Gastroesophageal sphincter (tissue), 4 donors: Measurements from ENCODE around the gene UGP2. TPM values are rescaled to one million over a fixed set of nuclear protein-coding genes. Genes with fewer than 3 reads are reported as not detected.

Source experiments
- ATAC-seq: fragments of 150-250 bp; one replicate; pipeline ENCODE4 v1.9.1; 2016; ENCODE audit warnings: mild to moderate bottlenecking, moderate library complexity
- H3K27ac ChIP-seq, 4 donors: fragments of 200-600 bp; sonication (generic) in 3 of 4; 1 replicate in 3 of 4; 2 replicates in 1 of 4; pipeline ENCODE4 v1.5.1; 2016 to 2019
- H3K27me3 ChIP-seq: fragments of 200-600 bp; sonication (generic); one replicate; pipeline ENCODE4 v1.5.1; 2019
- H3K36me3 ChIP-seq, 2 donors: fragments of 200-600 bp; sonication (generic); one replicate each; pipeline ENCODE4 v1.5.1; 2019; ENCODE audit warnings: control low read depth in 1 of 2
- H3K4me1 ChIP-seq, 3 donors: fragments of 200-600 bp; sonication (generic); 1 replicate in 2 of 3; 2 replicates in 1 of 3; pipeline ENCODE4 v1.5.1; 2016 to 2019; ENCODE audit warnings: control low read depth in 2 of 3
- H3K4me3 ChIP-seq, 2 donors: fragments of 200-600 bp; sonication (generic); one replicate each; pipeline ENCODE4 v1.5.1; 2019; ENCODE audit warnings: mild to moderate bottlenecking in 1 of 2, moderate library complexity in 1 of 2
- H3K9me3 ChIP-seq, 3 donors: fragments of 200-600 bp; sonication (generic); one replicate each; pipeline ENCODE4 v1.5.1; 2017 to 2019; ENCODE audit warnings: control low read depth in 2 of 3
- CTCF ChIP-seq, 4 experiments: fragments of 200-600 bp in 2 of 4; fragments of 450-650 bp in 2 of 4; sonication (generic) in 1 of 4; IDR thresholded peaks; one replicate each; pipeline ENCODE4 v1.5.1; 2017 to 2019; ENCODE audit warnings: antibody characterized with exemption in 4 of 4, mild to moderate bottlenecking in 2 of 4, moderate library complexity in 2 of 4
- EP300 ChIP-seq: sonication (generic); formaldehyde crosslinking; IDR thresholded peaks from one replicate; pipeline ENCODE4 v1.6.1; 2017; ENCODE audit warnings: antibody characterized with exemption, mild to moderate bottlenecking
- POLR2A ChIP-seq, 2 donors: fragments of 450-650 bp; IDR thresholded peaks; one replicate each; pipeline ENCODE4 v1.6.1; 2017; ENCODE audit warnings: antibody characterized with exemption in 2 of 2, mild to moderate bottlenecking in 2 of 2, moderate library complexity in 1 of 2
- POLR2AphosphoS5 ChIP-seq: sonication (generic); formaldehyde crosslinking; IDR thresholded peaks from one replicate; pipeline ENCODE4 v1.6.1; 2017; ENCODE audit warnings: antibody characterized with exemption
- WGBS, 2 donors: methylation state at CpG; one replicate each; pipeline ENCODE4 v1.1.5; 2018; ENCODE audit warnings: low coverage in 1 of 2; 5-methylcytosine and 5-hydroxymethylcytosine counted together
- total RNA-seq, 4 donors: library from RNA; depleted of rRNA; stranded (reverse); fragments of >200 nt; gene quantifications; one replicate each; pipeline ENCODE4 v1.1.0, GENCODE V29; 2016

The UGP2 gene
- total RNA-seq, 4 donors from 2014 or later: 151 to 222 (median 164) TPM

- Histone ChIP-seq H3K36me3 (peaks cover 0 to 80% of the 10 kb centered on the region in 2 donors), H3K4me1 (peaks cover 0 to 31% (median 0%) of the 10 kb centered on the region in 3 donors), H3K9me3 (no peaks in the 10 kb centered on the region), H3K4me3 (no peak overlapping the region), H3K27me3 (no peaks in the 10 kb centered on the region), H3K27ac (peak overlapping the region in 2 of 4 donors; percentile 11 to 32)
- no peak for ATAC-seq
- TF ChIP-seq POLR2A (IDR thresholded peaks at IDR 0.05) (no peak), EP300 (no peak), POLR2AphosphoS5 (no peak), CTCF (IDR thresholded peaks at IDR 0.05) (no peak)
- WGBS, 2 donors: 17 to 32% methylated on average over 2 of the region's 2 CpGs
Measured at GRCh38 chr2:63893163-63893562, 51.5 kb downstream of the UGP2 start.

GRCh38 chr2:63894167-63894566, 52.5 kb downstream of the UGP2 start:
- ATAC-seq: no peak
- H3K36me3 ChIP-seq: peaks cover 0 to 84% of the 10 kb centered on the region in 2 donors
- WGBS, 2 donors: 56 to 92% methylated on average over 1 of the region's 1 CpG

GRCh38 chr2:63898839-63899238, 57.1 kb downstream of the UGP2 start:
- WGBS, 2 donors: 94 to 98% methylated on average over 5 of the region's 5 CpGs
- Histone ChIP-seq H3K36me3 (peaks cover 0 to 83% of the 10 kb centered on the region in 2 donors), H3K27ac (no peak overlapping the region), H3K27me3 (no peaks in the 10 kb centered on the region), H3K4me1 (no peaks in the 10 kb centered on the region), H3K9me3 (peaks cover 0 to 14% (median 4%) of the 10 kb centered on the region in 3 donors), H3K4me3 (no peak overlapping the region)
- no peak for TF ChIP-seq POLR2A (IDR thresholded peaks at IDR 0.05)
- TF ChIP-seq CTCF (IDR thresholded peaks at IDR 0.05): no peak
- no peak for TF ChIP-seq EP300
- TF ChIP-seq POLR2AphosphoS5: no peak
- ATAC-seq: no peak

More at GRCh38 chr2:63894167-63894566, 52.5 kb downstream of the UGP2 start:
- Histone ChIP-seq H3K27me3 (no peaks in the 10 kb centered on the region), H3K9me3 (no peaks in the 10 kb centered on the region), H3K27ac (no peak overlapping the region), H3K4me3 (no peak overlapping the region), H3K4me1 (peaks cover 0 to 26% (median 0%) of the 10 kb centered on the region in 3 donors)
- TF ChIP-seq POLR2A (IDR thresholded peaks at IDR 0.05): no peak
- no peak for TF ChIP-seq EP300
- TF ChIP-seq CTCF (IDR thresholded peaks at IDR 0.05): no peak
- TF ChIP-seq POLR2AphosphoS5: no peak

- 82 to 83% methylated on average over 1 of the region's 1 CpG for WGBS, 2 donors
- Histone ChIP-seq H3K4me3 (no peak overlapping the region), H3K27me3 (no peaks in the 10 kb centered on the region), H3K36me3 (peaks cover 0 to 75% of the 10 kb centered on the region in 2 donors), H3K4me1 (no peaks in the 10 kb centered on the region), H3K9me3 (peaks cover 0 to 14% (median 4%) of the 10 kb centered on the region in 3 donors), H3K27ac (no peak overlapping the region)
- ATAC-seq: no peak
- TF ChIP-seq EP300 (no peak), CTCF (IDR thresholded peaks at IDR 0.05) (no peak), POLR2A (IDR thresholded peaks at IDR 0.05) (no peak), POLR2AphosphoS5 (no peak)
Measured at GRCh38 chr2:63899639-63900038, 57.9 kb downstream of the UGP2 start.

- Histone ChIP-seq H3K36me3 (peaks cover 0 to 70% of the 10 kb centered on the region in 2 donors), H3K4me3 (no peak overlapping the region), H3K4me1 (no peaks in the 10 kb centered on the region), H3K27ac (no peak overlapping the region), H3K27me3 (no peaks in the 10 kb centered on the region), H3K9me3 (peaks cover 0 to 21% (median 4%) of the 10 kb centered on the region in 3 donors)
- no peak for ATAC-seq
- no peak for TF ChIP-seq CTCF (IDR thresholded peaks at IDR 0.05)
- TF ChIP-seq EP300: no peak
- no peak for TF ChIP-seq POLR2AphosphoS5
- peak in 1 of 2 donors; percentile 1 for TF ChIP-seq POLR2A (IDR thresholded peaks at IDR 0.05)
Measured at GRCh38 chr2:63902149-63902548, 60.5 kb downstream of the UGP2 start.
